WTC11 (cell line): ENCODE results near the gene PIP4K2A. TPM values are rescaled to one million over a fixed set of nuclear protein-coding genes. Genes with fewer than 3 reads are reported as not detected.

Source experiments
- ATAC-seq: fragments of 200-7000 bp; cut with Tn5 transposase; 2 replicates; pipeline ENCODE4 v1.10.0; 2021; ENCODE audit warnings: mild to moderate bottlenecking, moderate library complexity
- CTCF ChIA-PET: fragments of 300-600 bp; sonication (Branson Sonifier 250); formaldehyde crosslinking; loops from one replicate; lab custom pipeline; 2021; ENCODE audit warnings: antibody characterized with exemption; lab: Charles Lee
- POLR2A ChIA-PET: fragments of 350-600 bp; sonication (Branson Sonifier 250); formaldehyde crosslinking; loops from one replicate; lab custom pipeline; 2021; ENCODE audit warnings: antibody characterized with exemption; lab: Charles Lee
- DNase-seq: peaks from one replicate; pipeline ENCODE4 v3.0.0; 2021; ENCODE audit warnings: low spot score
- H3K27ac Mint-ChIP-seq: 2 replicates; pipeline ENCODE4 v1.8.0; 2021; ENCODE audit warnings: mixed read lengths
- H3K27me3 Mint-ChIP-seq: 2 replicates; pipeline ENCODE4 v1.8.0; 2021; ENCODE audit warnings: low read depth, mild to moderate bottlenecking, moderate library complexity, mixed read lengths
- H3K36me3 Mint-ChIP-seq: 2 replicates; pipeline ENCODE4 v1.8.0; 2021; ENCODE audit warnings: mixed read lengths
- H3K4me1 Mint-ChIP-seq: 2 replicates; pipeline ENCODE4 v1.8.0; 2022; ENCODE audit warnings: mixed read lengths
- H3K4me3 Mint-ChIP-seq: 2 replicates; pipeline ENCODE4 v1.8.0; 2021; ENCODE audit warnings: mild to moderate bottlenecking, moderate library complexity, mixed read lengths
- H3K9me3 Mint-ChIP-seq: 2 replicates; pipeline ENCODE4 v1.8.0; 2021; ENCODE audit warnings: mixed read lengths
- ARID4B ChIP-seq: sonication (generic); formaldehyde crosslinking; IDR thresholded peaks from 2 replicates; pipeline ENCODE4 v1.8.0; 2023; ENCODE audit warnings: missing genetic modification reagents, mild to moderate bottlenecking, borderline replicate concordance
- CDX4 ChIP-seq: fragments of 250-450 bp; sonication (Bioruptor Pico); IDR thresholded peaks from 2 replicates; pipeline ENCODE4 v1.9.0; 2021; ENCODE audit warnings: moderate library complexity, mild to moderate bottlenecking, inconsistent platforms, borderline replicate concordance
- E2F1 ChIP-seq: sonication (generic); formaldehyde crosslinking; IDR thresholded peaks from 2 replicates; pipeline ENCODE4 v1.8.0; 2022; ENCODE audit warnings: mild to moderate bottlenecking, missing genetic modification reagents
- E2F4 ChIP-seq: sonication (generic); formaldehyde crosslinking; IDR thresholded peaks from 2 replicates; pipeline ENCODE4 v1.8.1; 2022; ENCODE audit warnings: low read depth, mild to moderate bottlenecking, moderate library complexity, missing genetic modification reagents, borderline replicate concordance
- HMGA2 ChIP-seq: fragments of 250-450 bp; sonication (Bioruptor Pico); IDR thresholded peaks from 2 replicates; pipeline ENCODE4 v1.4.0; 2021; ENCODE audit warnings: mild to moderate bottlenecking, moderate library complexity
- JAZF1 ChIP-seq: fragments of 250-450 bp; sonication (Bioruptor Pico); IDR thresholded peaks from 2 replicates; pipeline ENCODE4 v1.9.0; 2021; ENCODE audit warnings: moderate library complexity, mild to moderate bottlenecking, inconsistent platforms
- KAT7 ChIP-seq: sonication (generic); formaldehyde crosslinking; IDR thresholded peaks from 2 replicates; pipeline ENCODE4 v1.8.1; 2023; ENCODE audit warnings: missing genetic modification reagents, mild to moderate bottlenecking, borderline replicate concordance
- MAX ChIP-seq: sonication (generic); formaldehyde crosslinking; IDR thresholded peaks from 2 replicates; pipeline ENCODE4 v1.8.0; 2022; ENCODE audit warnings: mild to moderate bottlenecking, missing genetic modification reagents
- MYBL2 ChIP-seq: sonication (generic); formaldehyde crosslinking; IDR thresholded peaks from 2 replicates; pipeline ENCODE4 v1.8.1; 2023; ENCODE audit warnings: mild to moderate bottlenecking, moderate library complexity, missing genetic modification reagents
- NFATC4 ChIP-seq: fragments of 250-450 bp; sonication (Bioruptor Pico); IDR thresholded peaks from 2 replicates; pipeline ENCODE4 v1.9.0; 2021; ENCODE audit warnings: mild to moderate bottlenecking
- NR3C1 ChIP-seq: sonication (generic); formaldehyde crosslinking; conservative IDR thresholded peaks from 2 replicates; pipeline ENCODE4 v1.8.1; 2023; ENCODE audit warnings: low read depth, mild to moderate bottlenecking, missing genetic modification reagents
- PRRX2 ChIP-seq: fragments of 250-450 bp; sonication (Bioruptor Pico); IDR thresholded peaks from 2 replicates; pipeline ENCODE4 v1.8.0; 2021; ENCODE audit warnings: mild to moderate bottlenecking
- USF1 ChIP-seq: sonication (generic); formaldehyde crosslinking; IDR thresholded peaks from 2 replicates; pipeline ENCODE4 v1.8.0; 2022; ENCODE audit warnings: mild to moderate bottlenecking, missing genetic modification reagents
- ZBTB43 ChIP-seq: sonication (generic); formaldehyde crosslinking; IDR thresholded peaks from 2 replicates; pipeline ENCODE4 v1.8.1; 2023; ENCODE audit warnings: mild to moderate bottlenecking, missing genetic modification reagents
- ZMAT4 ChIP-seq: fragments of 250-450 bp; sonication (Bioruptor Pico); IDR thresholded peaks from 2 replicates; pipeline ENCODE4 v1.9.0; 2021; ENCODE audit warnings: mild to moderate bottlenecking
- ZNF281 ChIP-seq: sonication (generic); formaldehyde crosslinking; IDR thresholded peaks from 2 replicates; pipeline ENCODE4 v1.8.0; 2023; ENCODE audit warnings: mild to moderate bottlenecking, missing genetic modification reagents
- ZNF425 ChIP-seq: fragments of 250-450 bp; sonication (Bioruptor Pico); conservative IDR thresholded peaks from 2 replicates; pipeline ENCODE4 v1.9.0; 2021; ENCODE audit warnings: mild to moderate bottlenecking
- ZNF512 ChIP-seq: sonication (generic); formaldehyde crosslinking; IDR thresholded peaks from 2 replicates; pipeline ENCODE4 v1.8.1; 2022; ENCODE audit warnings: missing genetic modification reagents, borderline replicate concordance
- total RNA-seq: library from RNA; stranded (reverse); gene quantifications from 3 replicates; pipeline ENCODE4 v1.2.3, GENCODE V29; 2021

Gene PIP4K2A
- total RNA-seq, 1 experiment from 2014 or later: 47.5 TPM

- ChIA-PET POLR2A (interaction anchor here (0.6 kb wide), 1 partner anchor 33 kb away, joined by 3 read pairs; no protein-coding TSS in a partner anchor), CTCF (no interaction called here)
- Mint-ChIP-seq H3K27me3 (no peaks in the 10 kb centered on the region), H3K4me1 (peaks cover 10% of the 10 kb centered on the region), H3K27ac (no peak overlapping the region), H3K9me3 (0 out of 2 replicates have a peak, but pooled peaks cover 3% of the 10 kb centered on the region), H3K36me3 (no peaks in the 10 kb centered on the region), H3K4me3 (no peak overlapping the region)
- no peak for TF ChIP-seq ZNF425 (CRISPR knock-in tag)
- TF ChIP-seq MYBL2 (CRISPR knock-in tag): no peak
- TF ChIP-seq NFATC4 (CRISPR knock-in tag): no peak
- no peak for TF ChIP-seq KAT7 (CRISPR knock-in tag)
- TF ChIP-seq MAX (CRISPR knock-in tag): no peak
- TF ChIP-seq CDX4 (CRISPR knock-in tag): no peak
- TF ChIP-seq ZBTB43 (CRISPR knock-in tag): no peak
- no peak for TF ChIP-seq ZNF512 (CRISPR knock-in tag)
- no peak for TF ChIP-seq ZMAT4 (CRISPR knock-in tag)
- no peak for TF ChIP-seq ZNF281 (CRISPR knock-in tag)
- TF ChIP-seq E2F4 (CRISPR knock-in tag): no peak
- TF ChIP-seq HMGA2 (CRISPR knock-in tag): no peak
- no peak for TF ChIP-seq NR3C1
- TF ChIP-seq JAZF1: no peak
- no peak for TF ChIP-seq ARID4B
- no peak for TF ChIP-seq E2F1 (CRISPR knock-in tag)
- no peak for TF ChIP-seq USF1
- no peak for TF ChIP-seq PRRX2 (CRISPR knock-in tag)
- ATAC-seq: peak; percentile 82
- no peak for DNase-seq
These were observed 13.3 kb upstream of the PIP4K2A start for GRCh38 chr10:22727663-22728062.
